ENCODE data around the gene GPR156. TPM values are rescaled to one million over a fixed set of nuclear protein-coding genes. Genes with fewer than 3 reads are reported as not detected.

The GPR156 gene
- total RNA-seq, 1 donor from 2014 or later: 0.13 TPM

GRCh38 chr3:120129051-120129450, 156.0 kb downstream of the GPR156 start:
- DNase-seq (ENCODE audit: low read depth, low spot score): no peak

DNA sequence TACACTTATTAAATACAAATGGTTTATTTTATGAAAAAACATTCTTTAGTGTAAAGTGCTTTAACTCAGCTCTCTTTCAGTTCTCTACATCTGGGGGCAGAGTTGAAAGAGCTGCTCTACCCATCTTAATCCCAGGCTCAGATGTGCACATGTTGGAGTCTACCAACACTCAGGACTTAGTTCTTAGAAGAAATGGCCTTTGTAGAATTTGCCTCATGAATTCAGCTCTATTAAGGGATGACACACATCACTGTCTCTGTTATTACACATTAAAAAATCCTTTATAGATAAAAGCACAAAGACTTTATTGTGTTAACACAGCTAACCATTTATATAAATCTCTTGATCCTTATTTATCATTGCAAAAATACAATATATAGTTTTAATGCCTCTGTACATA, 159.0 kb downstream of the GPR156 start:
- DNase-seq (ENCODE audit: low read depth, low spot score): no peak

DNA sequence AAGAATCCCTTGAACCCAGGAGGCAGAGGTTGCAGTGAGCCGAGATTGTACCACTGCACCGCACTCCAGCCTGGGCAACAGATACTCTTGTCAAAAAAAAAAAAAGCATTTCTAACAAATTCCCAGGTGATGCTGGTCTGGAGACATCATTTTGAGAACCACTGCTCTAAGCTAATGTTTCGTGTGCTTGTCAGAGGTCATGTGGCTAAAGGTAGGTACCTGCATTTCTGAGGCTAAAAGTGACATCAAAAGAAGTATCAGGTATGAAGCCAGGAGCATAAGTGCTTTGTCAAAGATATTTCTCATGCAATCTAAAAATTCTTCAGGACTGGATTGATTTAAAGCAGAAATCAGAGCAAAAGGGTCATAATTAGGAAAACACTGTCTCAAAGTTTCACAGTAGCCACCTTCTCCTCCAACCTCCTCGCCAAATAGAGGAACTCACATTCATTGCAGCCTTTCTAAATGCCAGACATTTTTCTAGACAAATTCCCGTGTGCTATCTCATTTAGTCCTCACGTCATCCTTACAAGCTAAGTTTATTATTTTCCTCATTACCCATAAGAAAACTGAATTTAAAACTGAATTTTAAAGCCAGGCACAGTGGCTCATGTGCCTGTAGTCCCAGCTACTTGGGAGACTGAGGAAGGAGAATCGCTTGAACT, 165.0 kb downstream of the GPR156 start:
- DNase-seq (ENCODE audit: low read depth, low spot score): no peak

Other genes with a start within 250 kb of the GPR156 start
- gene GSK3B, start 190.8 kb downstream of the GPR156 start, total RNA-seq: 43.7 and 47.7 TPM in 2 replicates
- gene LRRC58, start 64.1 kb upstream of the GPR156 start, total RNA-seq: 16.9 and 19.5 TPM in 2 replicates
- 517 and 690 TPM in 2 replicates for gene FSTL1, start 165.8 kb upstream of the GPR156 start, total RNA-seq

Data from pulmonary artery endothelial cell (primary cell).